Measurements from ENCODE around the gene SORCS3.

SORCS3 gene

DNA sequence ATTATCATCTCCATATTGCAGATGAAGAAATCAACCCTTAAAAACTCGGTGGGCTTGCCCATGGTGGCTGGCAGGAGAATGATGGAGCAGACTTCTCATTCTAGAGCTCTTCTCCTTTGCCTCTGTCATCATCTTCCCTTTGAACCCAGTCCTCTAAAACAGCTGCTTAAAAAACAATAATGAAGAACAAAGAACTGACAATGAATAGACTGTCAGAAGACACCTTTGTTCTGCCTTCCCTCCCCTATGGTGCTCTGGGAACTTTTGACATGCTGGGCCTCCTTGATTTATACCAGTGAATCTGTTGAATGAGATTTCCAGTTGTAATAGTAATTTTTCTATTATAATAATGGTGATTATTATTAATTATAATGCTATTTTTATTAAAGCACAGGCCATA, 103.0 kb downstream of the SORCS3 start:
- TF ChIP-seq, protein P1, sequence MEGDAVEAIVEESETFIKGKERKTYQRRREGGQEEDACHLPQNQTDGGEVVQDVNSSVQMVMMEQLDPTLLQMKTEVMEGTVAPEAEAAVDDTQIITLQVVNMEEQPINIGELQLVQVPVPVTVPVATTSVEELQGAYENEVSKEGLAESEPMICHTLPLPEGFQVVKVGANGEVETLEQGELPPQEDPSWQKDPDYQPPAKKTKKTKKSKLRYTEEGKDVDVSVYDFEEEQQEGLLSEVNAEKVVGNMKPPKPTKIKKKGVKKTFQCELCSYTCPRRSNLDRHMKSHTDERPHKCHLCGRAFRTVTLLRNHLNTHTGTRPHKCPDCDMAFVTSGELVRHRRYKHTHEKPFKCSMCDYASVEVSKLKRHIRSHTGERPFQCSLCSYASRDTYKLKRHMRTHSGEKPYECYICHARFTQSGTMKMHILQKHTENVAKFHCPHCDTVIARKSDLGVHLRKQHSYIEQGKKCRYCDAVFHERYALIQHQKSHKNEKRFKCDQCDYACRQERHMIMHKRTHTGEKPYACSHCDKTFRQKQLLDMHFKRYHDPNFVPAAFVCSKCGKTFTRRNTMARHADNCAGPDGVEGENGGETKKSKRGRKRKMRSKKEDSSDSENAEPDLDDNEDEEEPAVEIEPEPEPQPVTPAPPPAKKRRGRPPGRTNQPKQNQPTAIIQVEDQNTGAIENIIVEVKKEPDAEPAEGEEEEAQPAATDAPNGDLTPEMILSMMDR (IDR thresholded peaks at IDR 0.05; ENCODE audit: insufficient read depth, low read length, missing control alignments): no peak
- no peak overlapping the region for H3K4me3 ChIP-seq (ENCODE audit: low read depth, low read length)
- ChIA-PET POLR2A (no interaction called here), CTCF (no interaction called here)
- DNase-seq (ENCODE audit: low read depth, low spot score): no peak

DNA sequence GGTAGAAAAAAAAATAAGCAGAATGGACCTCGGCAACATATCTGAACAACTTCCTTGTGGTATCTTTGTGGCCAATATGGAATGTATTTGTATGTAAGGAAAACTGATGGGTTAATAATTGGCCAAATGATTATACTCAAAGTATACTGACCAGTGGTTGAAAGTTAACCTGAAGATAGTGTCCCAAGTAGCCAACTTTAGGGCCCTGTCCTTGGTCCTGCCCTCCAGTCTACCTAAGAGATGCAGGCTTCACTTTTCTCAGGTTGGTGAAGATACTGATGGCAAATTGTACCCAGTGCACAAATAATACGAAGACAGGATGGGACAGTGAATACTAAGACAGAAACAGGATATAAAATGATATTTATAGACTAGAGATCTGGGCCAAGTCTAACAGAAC, 109.2 kb downstream of the SORCS3 start:
- no peak overlapping the region for H3K4me3 ChIP-seq (ENCODE audit: low read depth, low read length)
- POLR2A ChIA-PET: no interaction called here
- CTCF ChIA-PET: no interaction called here
- DNase-seq (ENCODE audit: low read depth, low spot score): no peak
- TF ChIP-seq, protein P1 (IDR thresholded peaks at IDR 0.05; ENCODE audit: insufficient read depth, low read length, missing control alignments): no peak

DNA sequence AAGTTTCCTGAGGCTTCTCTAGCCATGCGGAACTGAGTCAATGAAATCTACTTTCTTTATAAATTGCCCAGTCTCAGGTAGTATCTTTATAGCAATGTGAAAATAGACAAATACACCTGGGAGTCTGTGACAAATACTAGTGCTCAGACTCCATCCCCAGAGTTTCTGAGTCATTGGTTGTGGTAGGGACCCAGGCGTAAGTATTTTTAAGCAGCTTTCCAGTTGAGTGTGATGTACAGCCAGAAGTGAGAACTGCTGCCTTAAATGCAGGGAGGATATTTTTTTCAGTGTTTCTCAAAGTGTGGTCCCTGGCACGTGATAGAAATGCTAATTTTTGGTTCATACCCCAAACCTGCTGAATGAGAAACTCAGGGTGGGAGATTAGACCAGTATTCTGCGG, 121.7 kb downstream of the SORCS3 start:
- DNase-seq (ENCODE audit: low read depth, low spot score): no peak
- TF ChIP-seq, protein P1 (IDR thresholded peaks at IDR 0.05; ENCODE audit: insufficient read depth, low read length, missing control alignments): no peak
- POLR2A ChIA-PET: no interaction called here
- H3K4me3 ChIP-seq (ENCODE audit: low read depth, low read length): no peak overlapping the region
- CTCF ChIA-PET: no interaction called here

DNA sequence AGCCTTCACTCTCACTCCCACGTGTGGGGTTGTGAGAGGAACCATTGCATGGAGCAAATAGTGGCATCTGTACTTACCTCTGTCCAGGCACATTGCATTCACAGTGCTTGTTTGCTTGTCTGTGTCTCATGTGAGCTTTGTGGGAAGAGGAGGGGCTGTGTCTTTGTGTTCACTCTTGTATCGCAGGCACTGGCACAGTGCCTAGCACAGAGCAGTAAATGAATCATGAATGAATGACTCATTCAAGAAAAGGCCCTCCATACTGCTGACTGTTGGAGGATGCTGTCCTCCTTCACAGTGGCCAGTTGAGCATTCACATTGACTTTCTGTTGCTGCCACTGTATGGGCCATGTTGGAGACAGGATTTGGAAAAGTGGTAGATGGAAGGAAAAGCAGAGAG, 125.3 kb downstream of the SORCS3 start:
- CTCF ChIA-PET: no interaction called here

DNA sequence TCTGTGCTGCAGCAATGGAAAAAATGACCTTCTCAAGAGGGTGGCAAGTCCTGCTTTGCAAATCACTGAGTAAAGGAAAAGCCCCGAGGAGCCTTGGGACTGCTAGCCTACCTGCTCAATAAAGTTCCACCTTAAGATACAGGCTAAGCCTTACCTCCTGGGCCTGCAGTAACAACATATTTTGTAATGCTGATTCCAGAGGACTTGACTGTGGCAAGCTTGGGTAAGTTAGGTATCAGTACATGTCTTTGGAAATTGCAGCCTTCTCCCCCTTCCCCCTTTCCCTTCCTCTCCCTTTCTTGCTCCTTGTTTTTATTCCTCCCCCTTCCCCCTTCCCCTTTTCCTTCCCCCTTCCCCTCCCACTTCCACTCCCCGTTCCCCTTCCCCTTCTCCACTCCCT, 126.2 kb downstream of the SORCS3 start:
- TF ChIP-seq, protein P1 (IDR thresholded peaks at IDR 0.05; ENCODE audit: insufficient read depth, low read length, missing control alignments): no peak

More for the DNA sequence above, 125.3 kb downstream of the SORCS3 start:
- POLR2A ChIA-PET: no interaction called here
- DNase-seq (ENCODE audit: low read depth, low spot score): no peak
- TF ChIP-seq, protein P1 (IDR thresholded peaks at IDR 0.05; ENCODE audit: insufficient read depth, low read length, missing control alignments): no peak
- H3K4me3 ChIP-seq (ENCODE audit: low read depth, low read length): no peak overlapping the region

DNA sequence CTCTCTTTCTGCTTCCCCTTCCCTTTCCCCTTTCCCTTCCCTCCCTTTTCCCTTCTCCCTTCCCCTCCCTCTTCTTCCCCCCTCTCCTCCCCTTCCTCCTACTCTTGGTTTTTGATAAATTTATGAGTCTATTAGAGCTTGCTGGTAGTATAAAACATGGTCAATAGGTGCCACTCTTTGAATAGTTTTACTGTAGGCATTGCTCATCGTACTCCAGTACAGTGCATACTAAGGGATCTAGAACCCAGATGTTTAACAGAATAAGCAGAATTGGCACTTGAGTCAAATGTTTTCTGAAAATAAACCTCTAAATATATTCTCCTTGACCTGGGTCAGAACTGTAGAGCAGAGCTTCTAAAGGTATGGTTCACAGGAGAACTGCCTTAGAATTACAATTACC, 126.7 kb downstream of the SORCS3 start:
- no peak for DNase-seq (ENCODE audit: low read depth, low spot score)
- POLR2A ChIA-PET: no interaction called here
- no peak overlapping the region for H3K4me3 ChIP-seq (ENCODE audit: low read depth, low read length)
- TF ChIP-seq, protein P1 (IDR thresholded peaks at IDR 0.05; ENCODE audit: insufficient read depth, low read length, missing control alignments): no peak
- CTCF ChIA-PET: no interaction called here

More for the DNA sequence above, 126.2 kb downstream of the SORCS3 start:
- no peak for DNase-seq (ENCODE audit: low read depth, low spot score)
- ChIA-PET CTCF (no interaction called here), POLR2A (no interaction called here)
- H3K4me3 ChIP-seq (ENCODE audit: low read depth, low read length): no peak overlapping the region

All from AG04449 (cell line).